ENCODE measurements around the gene ST3GAL4. TPM values are rescaled to one million over a fixed set of nuclear protein-coding genes. Genes with fewer than 3 reads are reported as not detected.

The ST3GAL4 gene
- total RNA-seq, 1 donor from 2014 or later: 45.1 TPM

Other genes with a start within 250 kb of the ST3GAL4 start
- gene RPUSD4, start 144.0 kb upstream of the ST3GAL4 start, total RNA-seq: 40.0 TPM
- gene FAM118B, start 143.9 kb upstream of the ST3GAL4 start, total RNA-seq: 25.6 TPM
- gene SRPRA, start 86.8 kb upstream of the ST3GAL4 start, total RNA-seq: 64.5 TPM
- gene FOXRED1, start 86.5 kb upstream of the ST3GAL4 start, total RNA-seq: 31.6 TPM
- gene TIRAP, start 72.6 kb upstream of the ST3GAL4 start, total RNA-seq: 6.5 TPM
- gene DCPS, start 51.6 kb upstream of the ST3GAL4 start, total RNA-seq: 10.8 TPM

Measured in Right ventricle myocardium inferior (tissue), 1 donor.